GM18505 (cell line): Measurements from ENCODE around the gene HCFC1R1.

Experiments
- ATAC-seq: cut with Tn5 transposase; IDR thresholded peaks from one replicate; pipeline ENCODE4 v1.9.1; 2021; ENCODE audit not compliant: unreplicated experiment
- POLR2A ChIP-seq: IDR thresholded peaks from 4 replicates; pipeline ENCODE4 v1.6.1; 2011; ENCODE audit warnings: borderline replicate concordance; ENCODE audit not compliant: insufficient read depth, insufficient read length; ENCODE audit errors: extremely low read depth

The HCFC1R1 gene

GRCh38 chr16:3021449-3022207 lies 2.1 kb downstream of the HCFC1R1 start:
- no peak for TF ChIP-seq POLR2A
- ATAC-seq = no peak

DNA sequence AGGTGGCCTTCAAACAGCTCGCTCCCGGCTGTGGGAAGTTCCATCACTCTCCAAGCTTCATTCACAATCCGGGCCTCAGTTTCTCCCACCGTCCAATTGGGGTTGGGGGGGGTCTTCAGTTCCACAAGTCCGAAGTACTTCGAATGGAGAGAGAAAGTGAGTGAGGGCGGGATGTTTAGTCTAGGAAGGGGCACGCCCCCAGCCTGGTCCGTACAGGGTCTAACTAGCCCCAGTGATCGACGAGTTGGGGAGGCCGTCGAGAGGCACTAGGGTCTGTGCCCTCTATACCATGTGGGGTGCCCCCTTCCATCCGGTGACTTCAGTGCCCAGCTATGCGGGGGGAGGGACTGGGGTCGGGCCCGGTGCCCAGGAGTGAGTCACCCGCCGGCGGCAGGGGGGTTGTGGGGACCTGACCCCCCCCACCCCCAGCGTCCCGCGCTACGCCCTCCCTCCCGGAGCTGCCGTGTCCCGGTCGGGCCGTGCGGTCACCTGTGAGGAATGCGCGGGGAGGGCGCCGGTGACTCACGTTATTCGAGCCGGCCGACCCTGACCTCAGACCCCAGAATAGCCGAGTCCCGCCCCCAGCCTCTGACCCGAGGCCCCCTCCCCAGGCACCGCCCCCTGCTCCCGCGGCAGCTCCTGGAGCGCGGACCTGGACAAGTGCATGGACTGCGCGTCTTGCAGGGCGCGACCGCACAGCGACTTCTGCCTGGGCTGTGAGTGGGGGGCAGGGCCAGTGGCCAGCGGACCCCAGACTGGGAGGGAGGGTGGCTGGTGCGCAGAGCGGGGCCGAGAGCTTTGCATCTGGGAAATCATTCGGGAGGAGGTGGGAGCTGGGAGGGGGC lies 2.9 kb downstream of the HCFC1R1 start:
- no peak for TF ChIP-seq POLR2A
- no peak for ATAC-seq

DNA sequence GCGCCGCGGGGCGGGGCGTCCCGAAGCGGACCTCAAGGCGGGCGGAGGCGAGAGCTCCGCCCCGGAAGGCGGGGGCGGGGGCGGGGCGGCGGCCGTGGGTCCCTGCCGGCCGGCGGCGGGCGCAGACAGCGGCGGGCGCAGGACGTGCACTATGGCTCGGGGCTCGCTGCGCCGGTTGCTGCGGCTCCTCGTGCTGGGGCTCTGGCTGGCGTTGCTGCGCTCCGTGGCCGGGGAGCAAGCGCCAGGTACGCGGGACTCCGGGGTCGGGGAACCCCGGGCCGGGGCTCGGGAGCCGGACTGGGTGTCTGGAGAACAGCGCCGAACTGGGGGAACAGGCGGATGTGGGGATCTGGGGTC lies 3.5 kb downstream of the HCFC1R1 start, which contains the start of gene TNFRSF12A:
TNFRSF12A (plus strand) TSS at position 122 of the 357 bp plus-strand sequence; CDS start at position 152, 30 bp downstream.
- TF ChIP-seq POLR2A = peak; percentile 53
- no peak for ATAC-seq

- no peak for ATAC-seq
- TF ChIP-seq POLR2A = no peak
These were observed 4.0 kb downstream of the HCFC1R1 start for GRCh38 chr16:3019594-3020246.

DNA sequence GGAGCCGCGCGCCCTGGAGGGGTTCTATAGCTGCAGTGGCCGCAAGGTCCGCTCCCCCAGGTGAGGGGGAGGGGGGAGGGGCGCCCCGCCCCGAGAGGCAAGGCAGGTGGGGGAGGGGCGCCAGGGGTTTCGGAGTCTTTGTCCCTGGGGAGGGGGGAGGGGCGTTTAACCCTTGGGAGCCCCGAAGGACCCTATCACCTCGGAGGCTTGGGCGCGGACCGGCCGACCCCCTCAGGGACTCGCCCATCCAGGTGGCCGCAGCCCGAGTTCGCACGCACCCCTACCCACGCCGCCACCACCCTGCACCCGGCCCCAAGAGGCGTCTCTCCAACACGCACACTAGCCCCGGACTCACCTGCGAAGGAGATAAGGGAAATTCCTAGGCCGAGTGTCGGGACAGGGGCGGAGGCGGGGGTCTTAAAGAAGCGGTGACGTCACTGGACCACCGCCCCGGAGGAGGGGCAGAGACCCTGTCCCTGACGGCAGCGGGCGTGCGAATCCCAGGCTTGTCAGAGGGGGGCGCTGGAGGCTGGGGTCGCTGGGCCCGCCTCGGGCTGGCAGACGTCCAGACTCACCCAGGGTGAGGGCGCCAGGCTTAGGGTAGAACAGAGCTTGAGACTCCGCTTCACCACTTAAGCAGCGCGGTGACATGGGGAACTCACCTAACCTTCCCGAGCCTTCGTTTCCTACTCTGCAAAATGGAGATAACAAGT lies 5.8 kb downstream of the HCFC1R1 start, which contains the start of gene CLDN6:
CLDN6 (minus strand) TSS at position 390 of the 713 bp plus-strand sequence. CDS start 2,162 bp downstream, outside the sequence.
- TF ChIP-seq POLR2A = no peak
- ATAC-seq = no peak

- no peak for ATAC-seq
- TF ChIP-seq POLR2A = no peak
These were observed 6.4 kb downstream of the HCFC1R1 start for GRCh38 chr16:3017344-3017743.

- ATAC-seq = no peak
- TF ChIP-seq POLR2A = no peak
These were observed 7.7 kb downstream of the HCFC1R1 start for GRCh38 chr16:3015865-3016521.

- ATAC-seq = no peak
- no peak for TF ChIP-seq POLR2A
These were observed 8.8 kb downstream of the HCFC1R1 start for GRCh38 chr16:3014971-3015370.

GRCh38 chr16:3013998-3014690 lies 9.6 kb downstream of the HCFC1R1 start:
- no peak for ATAC-seq
- TF ChIP-seq POLR2A = no peak

DNA sequence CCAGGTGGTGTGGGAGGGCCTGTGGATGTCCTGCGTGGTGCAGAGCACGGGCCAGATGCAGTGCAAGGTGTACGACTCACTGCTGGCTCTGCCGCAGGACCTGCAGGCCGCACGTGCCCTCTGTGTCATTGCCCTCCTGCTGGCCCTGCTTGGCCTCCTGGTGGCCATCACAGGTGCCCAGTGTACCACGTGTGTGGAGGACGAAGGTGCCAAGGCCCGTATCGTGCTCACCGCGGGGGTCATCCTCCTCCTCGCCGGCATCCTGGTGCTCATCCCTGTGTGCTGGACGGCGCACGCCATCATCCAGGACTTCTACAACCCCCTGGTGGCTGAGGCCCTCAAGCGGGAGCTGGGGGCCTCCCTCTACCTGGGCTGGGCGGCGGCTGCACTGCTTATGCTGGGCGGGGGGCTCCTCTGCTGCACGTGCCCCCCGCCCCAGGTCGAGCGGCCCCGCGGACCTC lies 10.2 kb downstream of the HCFC1R1 start:
- no peak for TF ChIP-seq POLR2A
- ATAC-seq = no peak

GRCh38 chr16:3012828-3013420 lies 10.8 kb downstream of the HCFC1R1 start, which contains the start of gene CLDN9:
TSS of gene CLDN9 (plus strand) at chr16:3012923. CDS start at chr16:3013363, 440 bp downstream.
- no peak for TF ChIP-seq POLR2A
- no peak for ATAC-seq

DNA sequence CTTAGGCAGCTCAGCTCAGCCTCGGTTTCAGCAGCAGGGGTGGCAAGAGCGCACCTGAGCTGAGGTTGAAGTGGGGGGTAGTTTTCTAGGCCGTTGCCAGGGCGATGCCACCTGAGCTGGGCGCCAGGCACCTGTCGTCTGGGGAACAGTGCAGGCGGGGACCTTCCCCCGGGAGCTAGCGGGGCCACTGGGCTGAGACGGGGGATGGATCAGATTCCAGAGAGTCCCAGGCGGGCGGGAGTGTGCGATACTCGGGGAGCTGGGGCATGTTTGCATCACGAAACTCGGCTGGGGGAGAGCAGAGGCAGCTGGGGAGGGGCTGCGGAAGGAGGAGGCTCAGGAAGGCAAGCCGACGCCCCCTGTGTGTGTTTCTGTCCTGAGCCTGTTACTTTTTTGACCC lies 11.5 kb downstream of the HCFC1R1 start:
- no peak for ATAC-seq
- TF ChIP-seq POLR2A = no peak

- ATAC-seq = no peak
- TF ChIP-seq POLR2A = no peak
These were observed 13.2 kb downstream of the HCFC1R1 start for GRCh38 chr16:3010510-3010909.
